HEK293T (cell line): ENCODE data around the gene CCDC68.

ENCODE experiments used
- FOXA1 ChIP-seq: fragments of 450-650 bp; IDR thresholded peaks from 2 replicates; pipeline ENCODE4 v1.6.1; 2016; ENCODE audit warnings: mild to moderate bottlenecking
- SP1 ChIP-seq: fragments of 450-650 bp; IDR thresholded peaks from 2 replicates; pipeline ENCODE4 v1.6.1; 2017
- ZNF384 ChIP-seq: fragments of 450-650 bp; IDR thresholded peaks from 2 replicates; pipeline ENCODE4 v1.6.1; 2016

- no peak for TF ChIP-seq FOXA1
- TF ChIP-seq SP1 = no peak
- TF ChIP-seq ZNF384 = no peak
These were observed 19.8 kb downstream of the CCDC68 start for GRCh38 chr18:54939361-54939917.
